ENCODE data around the gene CEL.
A peak's percentile ranks its signal among the peaks of the same experiment; 100 is the strongest.
"Not testable (repeated sequence)": the region's sequence is repeated elsewhere in the genome, so short reads cannot be mapped to it uniquely, and the experiment has no call there.

The CEL gene

DNA sequence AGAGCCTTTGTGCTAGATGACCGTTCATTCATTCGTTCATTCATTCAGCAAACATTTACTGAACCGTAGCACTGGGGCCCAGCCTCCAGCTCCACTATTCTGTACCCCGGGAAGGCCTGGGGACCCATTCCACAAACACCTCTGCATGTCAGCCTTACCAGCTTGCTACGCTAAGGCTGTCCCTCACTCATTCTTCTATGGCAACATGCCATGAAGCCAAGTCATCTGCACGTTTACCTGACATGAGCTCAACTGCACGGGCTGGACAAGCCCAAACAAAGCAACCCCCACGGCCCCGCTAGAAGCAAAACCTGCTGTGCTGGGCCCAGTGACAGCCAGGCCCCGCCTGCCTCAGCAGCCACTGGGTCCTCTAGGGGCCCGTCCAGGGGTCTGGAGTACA, 6.0 kb downstream of the CEL start (continued):
- TF ChIP-seq CSDC2 (CRISPR knock-in tag; IDR thresholded peaks at IDR 0.05) (no peak), RARB (CRISPR knock-in tag; IDR thresholded peaks at IDR 0.05) (no peak), ESRRG (CRISPR knock-in tag; IDR thresholded peaks at IDR 0.05) (no peak), ZC3H10 (CRISPR knock-in tag; IDR thresholded peaks at IDR 0.05) (no peak), OSR1 (CRISPR knock-in tag; IDR thresholded peaks at IDR 0.05) (no peak), CSRNP3 (CRISPR knock-in tag; IDR thresholded peaks at IDR 0.05) (no peak)
- TF ChIP-seq, protein P1, sequence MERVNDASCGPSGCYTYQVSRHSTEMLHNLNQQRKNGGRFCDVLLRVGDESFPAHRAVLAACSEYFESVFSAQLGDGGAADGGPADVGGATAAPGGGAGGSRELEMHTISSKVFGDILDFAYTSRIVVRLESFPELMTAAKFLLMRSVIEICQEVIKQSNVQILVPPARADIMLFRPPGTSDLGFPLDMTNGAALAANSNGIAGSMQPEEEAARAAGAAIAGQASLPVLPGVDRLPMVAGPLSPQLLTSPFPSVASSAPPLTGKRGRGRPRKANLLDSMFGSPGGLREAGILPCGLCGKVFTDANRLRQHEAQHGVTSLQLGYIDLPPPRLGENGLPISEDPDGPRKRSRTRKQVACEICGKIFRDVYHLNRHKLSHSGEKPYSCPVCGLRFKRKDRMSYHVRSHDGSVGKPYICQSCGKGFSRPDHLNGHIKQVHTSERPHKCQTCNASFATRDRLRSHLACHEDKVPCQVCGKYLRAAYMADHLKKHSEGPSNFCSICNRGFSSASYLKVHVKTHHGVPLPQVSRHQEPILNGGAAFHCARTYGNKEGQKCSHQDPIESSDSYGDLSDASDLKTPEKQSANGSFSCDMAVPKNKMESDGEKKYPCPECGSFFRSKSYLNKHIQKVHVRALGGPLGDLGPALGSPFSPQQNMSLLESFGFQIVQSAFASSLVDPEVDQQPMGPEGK (CRISPR knock-in tag; IDR thresholded peaks at IDR 0.05; ENCODE audit: borderline replicate concordance), result no peak
- TF ChIP-seq, protein P2, sequence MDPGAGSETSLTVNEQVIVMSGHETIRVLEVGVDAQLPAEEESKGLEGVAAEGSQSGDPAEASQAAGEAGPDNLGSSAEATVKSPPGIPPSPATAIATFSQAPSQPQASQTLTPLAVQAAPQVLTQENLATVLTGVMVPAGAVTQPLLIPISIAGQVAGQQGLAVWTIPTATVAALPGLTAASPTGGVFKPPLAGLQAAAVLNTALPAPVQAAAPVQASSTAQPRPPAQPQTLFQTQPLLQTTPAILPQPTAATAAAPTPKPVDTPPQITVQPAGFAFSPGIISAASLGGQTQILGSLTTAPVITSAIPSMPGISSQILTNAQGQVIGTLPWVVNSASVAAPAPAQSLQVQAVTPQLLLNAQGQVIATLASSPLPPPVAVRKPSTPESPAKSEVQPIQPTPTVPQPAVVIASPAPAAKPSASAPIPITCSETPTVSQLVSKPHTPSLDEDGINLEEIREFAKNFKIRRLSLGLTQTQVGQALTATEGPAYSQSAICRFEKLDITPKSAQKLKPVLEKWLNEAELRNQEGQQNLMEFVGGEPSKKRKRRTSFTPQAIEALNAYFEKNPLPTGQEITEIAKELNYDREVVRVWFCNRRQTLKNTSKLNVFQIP (CRISPR knock-in tag; IDR thresholded peaks at IDR 0.05; ENCODE audit: borderline replicate concordance, low read depth), result no peak

- ATAC-seq, result not testable (repeated sequence)
Measured at GRCh38 chr9:133068431-133068830, 6.7 kb downstream of the CEL start.

DNA sequence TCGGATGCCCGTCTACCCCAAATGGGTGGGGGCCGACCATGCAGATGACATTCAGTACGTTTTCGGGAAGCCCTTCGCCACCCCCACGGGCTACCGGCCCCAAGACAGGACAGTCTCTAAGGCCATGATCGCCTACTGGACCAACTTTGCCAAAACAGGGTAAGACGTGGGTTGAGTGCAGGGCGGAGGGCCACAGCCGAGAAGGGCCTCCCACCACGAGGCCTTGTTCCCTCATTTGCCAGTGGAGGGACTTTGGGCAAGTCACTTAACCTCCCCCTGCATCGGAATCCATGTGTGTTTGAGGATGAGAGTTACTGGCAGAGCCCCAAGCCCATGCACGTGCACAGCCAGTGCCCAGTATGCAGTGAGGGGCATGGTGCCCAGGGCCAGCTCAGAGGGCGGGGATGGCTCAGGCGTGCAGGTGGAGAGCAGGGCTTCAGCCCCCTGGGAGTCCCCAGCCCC, 8.8 kb downstream of the CEL start:
- not testable (repeated sequence) for ATAC-seq

- ATAC-seq, result not testable (repeated sequence)
Measured at GRCh38 chr9:133070985-133071384, 9.2 kb downstream of the CEL start.

DNA sequence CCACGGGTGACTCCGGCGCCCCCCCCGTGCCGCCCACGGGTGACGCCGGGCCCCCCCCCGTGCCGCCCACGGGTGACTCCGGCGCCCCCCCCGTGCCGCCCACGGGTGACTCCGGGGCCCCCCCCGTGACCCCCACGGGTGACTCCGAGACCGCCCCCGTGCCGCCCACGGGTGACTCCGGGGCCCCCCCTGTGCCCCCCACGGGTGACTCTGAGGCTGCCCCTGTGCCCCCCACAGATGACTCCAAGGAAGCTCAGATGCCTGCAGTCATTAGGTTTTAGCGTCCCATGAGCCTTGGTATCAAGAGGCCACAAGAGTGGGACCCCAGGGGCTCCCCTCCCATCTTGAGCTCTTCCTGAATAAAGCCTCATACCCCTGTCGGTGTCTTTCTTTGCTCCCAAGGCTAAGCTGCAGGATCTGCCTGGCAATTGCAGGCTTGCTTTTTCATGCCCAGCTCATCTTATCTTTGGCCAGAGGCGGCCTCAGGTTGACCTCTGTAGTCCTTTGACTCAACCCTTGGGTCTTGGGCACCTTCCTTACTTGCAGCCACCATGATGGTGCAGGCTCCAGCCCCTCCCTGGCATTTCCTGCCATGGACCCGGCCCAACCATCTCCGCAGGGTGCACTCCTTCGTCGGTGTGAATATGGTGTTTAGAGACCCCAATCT, 9.8 kb downstream of the CEL start:
- no peak for TF ChIP-seq TOX (CRISPR knock-in tag; IDR thresholded peaks at IDR 0.05; ENCODE audit: borderline replicate concordance)
- TF ChIP-seq ZNF70 (CRISPR knock-in tag; IDR thresholded peaks at IDR 0.05), result peak; percentile 33; the same call in 1 of the 2 replicates
- ATAC-seq, result no peak

DNA sequence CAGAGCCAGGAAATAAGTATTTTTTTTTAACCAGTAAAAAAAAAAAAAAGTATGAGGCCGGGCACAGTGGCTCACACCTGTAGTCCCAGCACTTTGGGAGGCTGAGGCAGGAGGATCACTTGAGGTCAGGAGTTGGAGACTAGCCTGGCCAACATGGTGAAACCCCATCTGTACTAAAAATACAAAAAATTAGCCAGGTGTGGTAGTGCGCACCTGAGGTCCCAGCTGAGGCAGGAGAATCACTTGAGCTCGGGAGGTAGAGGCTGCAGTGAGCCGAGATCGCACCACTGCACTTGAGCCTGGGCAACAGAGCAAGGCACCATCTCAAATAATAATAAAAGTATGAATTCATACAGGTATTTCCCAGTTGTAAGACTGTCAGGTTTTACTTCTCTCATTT, 10.4 kb downstream of the CEL start:
- not testable (repeated sequence) for ATAC-seq

GRCh38 chr9:133073086-133074014, 11.6 kb downstream of the CEL start:
- TF ChIP-seq, protein P1 (CRISPR knock-in tag; IDR thresholded peaks at IDR 0.05; ENCODE audit: borderline replicate concordance), result no peak
- TF ChIP-seq ZNF8 (CRISPR knock-in tag; IDR thresholded peaks at IDR 0.05) (no peak), ZC3H10 (CRISPR knock-in tag; IDR thresholded peaks at IDR 0.05) (no peak), ZNF70 (CRISPR knock-in tag; IDR thresholded peaks at IDR 0.05) (no peak), OSR1 (CRISPR knock-in tag; IDR thresholded peaks at IDR 0.05) (no peak), SNAI2 (CRISPR knock-in tag; IDR thresholded peaks at IDR 0.05) (no peak), CSDC2 (CRISPR knock-in tag; IDR thresholded peaks at IDR 0.05) (no peak), PPARA (CRISPR knock-in tag; IDR thresholded peaks at IDR 0.05; ENCODE audit: borderline replicate concordance) (no peak), TOX (CRISPR knock-in tag; IDR thresholded peaks at IDR 0.05; ENCODE audit: borderline replicate concordance) (no peak)
- no peak for ATAC-seq

All from SK-N-SH treated with all-trans-retinoic acid at 6 μM for 48 hours (cell line).